Right renal pelvis (tissue), 4 donors: ENCODE data around the gene KRTAP9-1. TPM values are rescaled to one million over a fixed set of nuclear protein-coding genes. Genes with fewer than 3 reads are reported as not detected.

Experiments used
- polyA plus RNA-seq, 4 donors: library from polyadenylated mRNA; unstranded; fragments of 120-200 nt; gene quantifications; one replicate each; pipeline ENCODE4 v1.2.1, GENCODE V29; 2013; ENCODE audit not compliant: insufficient read length in 4 of 4

The KRTAP9-1 gene
- polyA plus RNA-seq, 4 donors = not detected

Other genes starting within 250 kb of the KRTAP9-1 start
- not detected for gene KRT39, start 222.9 kb upstream of the KRTAP9-1 start, polyA plus RNA-seq
- gene KRT40, start 205.6 kb upstream of the KRTAP9-1 start, polyA plus RNA-seq = under 1 TPM in 1 of 4 donors, not detected in 3; 0.03 TPM
- gene KRTAP3-3, start 195.7 kb upstream of the KRTAP9-1 start, polyA plus RNA-seq = not detected
- gene KRTAP3-2, start 190.0 kb upstream of the KRTAP9-1 start, polyA plus RNA-seq = not detected
- not detected for gene KRTAP3-1, start 180.8 kb upstream of the KRTAP9-1 start, polyA plus RNA-seq
- not detected for gene KRTAP1-5, start 162.7 kb upstream of the KRTAP9-1 start, polyA plus RNA-seq
- not detected for gene KRTAP1-4, start 159.7 kb upstream of the KRTAP9-1 start, polyA plus RNA-seq
- gene KRTAP1-3, start 155.0 kb upstream of the KRTAP9-1 start, polyA plus RNA-seq = not detected
- gene KRTAP1-1, start 148.4 kb upstream of the KRTAP9-1 start, polyA plus RNA-seq = not detected
- not detected for gene KRTAP2-1, start 142.6 kb upstream of the KRTAP9-1 start, polyA plus RNA-seq
- gene KRTAP2-2, start 134.7 kb upstream of the KRTAP9-1 start, polyA plus RNA-seq = not detected
- gene KRTAP2-3, start 129.8 kb upstream of the KRTAP9-1 start, polyA plus RNA-seq = not detected
- gene KRTAP2-4, start 124.0 kb upstream of the KRTAP9-1 start, polyA plus RNA-seq = not detected
- gene KRTAP4-7, start 105.7 kb upstream of the KRTAP9-1 start, polyA plus RNA-seq = not detected
- gene KRTAP4-8, start 91.7 kb upstream of the KRTAP9-1 start, polyA plus RNA-seq = not detected
- gene KRTAP4-16, start 87.7 kb upstream of the KRTAP9-1 start, polyA plus RNA-seq = not detected
- not detected for gene KRTAP4-9, start 84.5 kb upstream of the KRTAP9-1 start, polyA plus RNA-seq
- not detected for gene KRTAP4-11, start 71.5 kb upstream of the KRTAP9-1 start, polyA plus RNA-seq
- gene KRTAP4-12, start 65.7 kb upstream of the KRTAP9-1 start, polyA plus RNA-seq = not detected
- not detected for gene KRTAP4-6, start 49.3 kb upstream of the KRTAP9-1 start, polyA plus RNA-seq
- not detected for gene KRTAP4-5, start 40.1 kb upstream of the KRTAP9-1 start, polyA plus RNA-seq
- gene KRTAP4-4, start 29.1 kb upstream of the KRTAP9-1 start, polyA plus RNA-seq = not detected
- not detected for gene KRTAP4-3, start 21.7 kb upstream of the KRTAP9-1 start, polyA plus RNA-seq
- not detected for gene KRTAP4-2, start 11.7 kb upstream of the KRTAP9-1 start, polyA plus RNA-seq
- not detected for gene KRTAP4-1, start 5.0 kb upstream of the KRTAP9-1 start, polyA plus RNA-seq
- gene KRTAP9-2, start 36.8 kb downstream of the KRTAP9-1 start, polyA plus RNA-seq = not detected
- gene KRTAP9-3, start 42.6 kb downstream of the KRTAP9-1 start, polyA plus RNA-seq = not detected
- gene KRTAP9-8, start 48.1 kb downstream of the KRTAP9-1 start, polyA plus RNA-seq = not detected
- gene KRTAP9-4, start 59.8 kb downstream of the KRTAP9-1 start, polyA plus RNA-seq = not detected
- not detected for gene KRTAP9-9, start 65.5 kb downstream of the KRTAP9-1 start, polyA plus RNA-seq
- gene KRTAP9-6, start 75.5 kb downstream of the KRTAP9-1 start, polyA plus RNA-seq = under 1 TPM in 1 of 4 donors, not detected in 3; 0.05 TPM
- not detected for gene KRTAP9-7, start 85.8 kb downstream of the KRTAP9-1 start, polyA plus RNA-seq
- not detected for gene KRTAP29-1, start 113.0 kb downstream of the KRTAP9-1 start, polyA plus RNA-seq
- not detected for gene KRTAP16-1, start 119.4 kb downstream of the KRTAP9-1 start, polyA plus RNA-seq
- not detected for gene KRTAP17-1, start 125.8 kb downstream of the KRTAP9-1 start, polyA plus RNA-seq
- gene KRT33A, start 160.9 kb downstream of the KRTAP9-1 start, polyA plus RNA-seq = not detected
- under 1 TPM in 1 of 4 donors, not detected in 3; 0.03 TPM for gene KRT33B, start 179.9 kb downstream of the KRTAP9-1 start, polyA plus RNA-seq
- not detected for gene KRT34, start 192.4 kb downstream of the KRTAP9-1 start, polyA plus RNA-seq
- gene KRT31, start 207.7 kb downstream of the KRTAP9-1 start, polyA plus RNA-seq = not detected
- gene KRT37, start 234.7 kb downstream of the KRTAP9-1 start, polyA plus RNA-seq = not detected